ENCODE measurements around the gene MCU. TPM values are rescaled to one million over a fixed set of nuclear protein-coding genes. Genes with fewer than 3 reads are reported as not detected.

MCU gene
- total and polyA plus RNA-seq, 2 of the 4 experiments (the other 2 are of a cell fraction): 36.2 to 36.7 TPM

DNA sequence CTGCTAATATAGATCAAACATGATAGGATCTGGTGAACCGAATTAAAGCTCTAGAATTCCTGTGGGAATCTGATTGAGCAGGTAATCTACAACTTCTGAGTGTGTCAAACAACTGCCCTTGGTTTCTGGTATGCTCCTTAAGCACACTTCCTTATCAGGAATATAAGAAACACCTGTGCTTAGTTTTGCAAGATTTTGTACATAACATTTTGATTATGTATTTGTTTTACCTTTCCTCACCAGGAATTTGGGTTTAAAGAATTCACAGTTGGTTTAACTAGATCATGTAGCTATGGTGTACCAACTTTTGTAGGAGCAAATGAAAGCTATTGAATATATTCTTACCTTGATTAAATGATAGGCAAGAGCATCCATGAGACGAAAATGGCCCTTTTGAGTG lies 40.6 kb downstream of the MCU start:
- in situ Hi-C loops (cut with MboI; ENCODE audit: low sequenced_read_pairs): no loop called here
- H3K79me1 ChIP-seq (ENCODE audit: low read depth in 1 of 2, low read length in 2 of 2): peaks cover 18 to 66% of the 10 kb centered on the region in 2 experiments
- WGBS, 2 experiments (ENCODE audit: extremely low coverage in 2 of 2, insufficient read length in 1 of 2): no CpG with 5 or more reads among the region's 2 CpGs
- H3K9me3 ChIP-seq (ENCODE audit: control insufficient read depth, insufficient read depth, low read length): no peaks in the 10 kb centered on the region
- H3K4me3 ChIP-seq (ENCODE audit: insufficient read depth, low read depth, low read length): no peak overlapping the region
- POLR2A ChIA-PET (ENCODE audit: unreplicated experiment): no interaction called here
- H3K4me2 ChIP-seq (ENCODE audit: low read depth, low read length): no peak overlapping the region
- CTCF ChIA-PET: no interaction called here
- no peak overlapping the region for H2BK120ac ChIP-seq (ENCODE audit: low read depth, low read length)
- H4K91ac ChIP-seq (ENCODE audit: insufficient read depth, low read depth, low read length): no peak overlapping the region
- H2AFZ ChIP-seq (replicated peaks; ENCODE audit: low read length, poor library complexity): no peak overlapping the region
- H4K8ac ChIP-seq (ENCODE audit: low read depth in 2 of 2, low read length in 2 of 2): no peak overlapping the region
- no peak for TF ChIP-seq RCOR1 (IDR thresholded peaks at IDR 0.05; ENCODE audit: insufficient replicate concordance, low read length)
- TF ChIP-seq, protein P1, sequence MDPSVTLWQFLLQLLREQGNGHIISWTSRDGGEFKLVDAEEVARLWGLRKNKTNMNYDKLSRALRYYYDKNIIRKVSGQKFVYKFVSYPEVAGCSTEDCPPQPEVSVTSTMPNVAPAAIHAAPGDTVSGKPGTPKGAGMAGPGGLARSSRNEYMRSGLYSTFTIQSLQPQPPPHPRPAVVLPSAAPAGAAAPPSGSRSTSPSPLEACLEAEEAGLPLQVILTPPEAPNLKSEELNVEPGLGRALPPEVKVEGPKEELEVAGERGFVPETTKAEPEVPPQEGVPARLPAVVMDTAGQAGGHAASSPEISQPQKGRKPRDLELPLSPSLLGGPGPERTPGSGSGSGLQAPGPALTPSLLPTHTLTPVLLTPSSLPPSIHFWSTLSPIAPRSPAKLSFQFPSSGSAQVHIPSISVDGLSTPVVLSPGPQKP (IDR thresholded peaks at IDR 0.05; ENCODE audit: borderline replicate concordance, low read depth, low read length): no peak
- no peak for TF ChIP-seq SMC3 (IDR thresholded peaks at IDR 0.05; ENCODE audit: low read depth, low read length)
- no peak for TF ChIP-seq CHD1 (IDR thresholded peaks at IDR 0.05; ENCODE audit: low read depth, low read length)
- TF ChIP-seq CEBPB (IDR thresholded peaks at IDR 0.05; ENCODE audit: low read depth, low read length): no peak
- TF ChIP-seq, protein P2, sequence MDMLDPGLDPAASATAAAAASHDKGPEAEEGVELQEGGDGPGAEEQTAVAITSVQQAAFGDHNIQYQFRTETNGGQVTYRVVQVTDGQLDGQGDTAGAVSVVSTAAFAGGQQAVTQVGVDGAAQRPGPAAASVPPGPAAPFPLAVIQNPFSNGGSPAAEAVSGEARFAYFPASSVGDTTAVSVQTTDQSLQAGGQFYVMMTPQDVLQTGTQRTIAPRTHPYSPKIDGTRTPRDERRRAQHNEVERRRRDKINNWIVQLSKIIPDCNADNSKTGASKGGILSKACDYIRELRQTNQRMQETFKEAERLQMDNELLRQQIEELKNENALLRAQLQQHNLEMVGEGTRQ (IDR thresholded peaks at IDR 0.05; ENCODE audit: low read depth, low read length): no peak
- TF ChIP-seq MXI1 (IDR thresholded peaks at IDR 0.05; ENCODE audit: borderline replicate concordance, low read depth, low read length): no peak
- TF ChIP-seq MAZ (IDR thresholded peaks at IDR 0.05; ENCODE audit: borderline replicate concordance, low read depth, low read length): no peak
- no peak for TF ChIP-seq RAD21 (IDR thresholded peaks at IDR 0.05; ENCODE audit: low read length)
- no peak for TF ChIP-seq BHLHE40 (IDR thresholded peaks at IDR 0.05; ENCODE audit: low read depth, low read length)
- no peak for TF ChIP-seq RFX5 (IDR thresholded peaks at IDR 0.05; ENCODE audit: low read depth, low read length)
- TF ChIP-seq, protein P3, sequence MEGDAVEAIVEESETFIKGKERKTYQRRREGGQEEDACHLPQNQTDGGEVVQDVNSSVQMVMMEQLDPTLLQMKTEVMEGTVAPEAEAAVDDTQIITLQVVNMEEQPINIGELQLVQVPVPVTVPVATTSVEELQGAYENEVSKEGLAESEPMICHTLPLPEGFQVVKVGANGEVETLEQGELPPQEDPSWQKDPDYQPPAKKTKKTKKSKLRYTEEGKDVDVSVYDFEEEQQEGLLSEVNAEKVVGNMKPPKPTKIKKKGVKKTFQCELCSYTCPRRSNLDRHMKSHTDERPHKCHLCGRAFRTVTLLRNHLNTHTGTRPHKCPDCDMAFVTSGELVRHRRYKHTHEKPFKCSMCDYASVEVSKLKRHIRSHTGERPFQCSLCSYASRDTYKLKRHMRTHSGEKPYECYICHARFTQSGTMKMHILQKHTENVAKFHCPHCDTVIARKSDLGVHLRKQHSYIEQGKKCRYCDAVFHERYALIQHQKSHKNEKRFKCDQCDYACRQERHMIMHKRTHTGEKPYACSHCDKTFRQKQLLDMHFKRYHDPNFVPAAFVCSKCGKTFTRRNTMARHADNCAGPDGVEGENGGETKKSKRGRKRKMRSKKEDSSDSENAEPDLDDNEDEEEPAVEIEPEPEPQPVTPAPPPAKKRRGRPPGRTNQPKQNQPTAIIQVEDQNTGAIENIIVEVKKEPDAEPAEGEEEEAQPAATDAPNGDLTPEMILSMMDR (conservative IDR thresholded peaks at IDR 0.05; ENCODE audit: low read depth, low read length): no peak
- no peak for TF ChIP-seq NFE2L2 (IDR thresholded peaks at IDR 0.05; ENCODE audit: low read depth, low read length)
- no peak for TF ChIP-seq MAFK (IDR thresholded peaks at IDR 0.05; ENCODE audit: low read depth, low read length)
- TF ChIP-seq POLR2A (IDR thresholded peaks at IDR 0.05; ENCODE audit: low read depth, low read length): no peak
- no peak for TF ChIP-seq FOS (IDR thresholded peaks at IDR 0.05; ENCODE audit: low read depth, low read length)
- BruUV-seq (replicated peaks): no TSS peak
- no peaks in the 10 kb centered on the region; the same call in 1 of the 2 replicates for H3K9me1 ChIP-seq (ENCODE audit: insufficient read depth, low read length)
- no peaks in the 10 kb centered on the region for H3K27me3 ChIP-seq (ENCODE audit: control insufficient read depth, insufficient read depth, low read length)
- no peak overlapping the region for H3K56ac ChIP-seq (ENCODE audit: extremely low read depth, insufficient read depth, low read length)
- no peak overlapping the region for H2BK15ac ChIP-seq (ENCODE audit: low read depth, low read length)
- H3K23ac ChIP-seq (ENCODE audit: low read depth, low read length): no peak overlapping the region
- H3K36me3 ChIP-seq (ENCODE audit: control insufficient read depth, insufficient read depth, low read length): no peaks in the 10 kb centered on the region
- ATAC-seq (ENCODE audit: low read depth): no peak
- no peak overlapping the region for H3K4ac ChIP-seq (ENCODE audit: low read depth, low read length)
- no peak overlapping the region for H2AK9ac ChIP-seq (replicated peaks; ENCODE audit: low read depth, low read length, poor library complexity)
- no peak overlapping the region for H3K9ac ChIP-seq (ENCODE audit: low read depth, low read length)
- H2BK20ac ChIP-seq (ENCODE audit: low read depth, low read length): no peak overlapping the region
- intact Hi-C loops (cut with micrococcal nuclease): no loop called here
- H3K27ac ChIP-seq (ENCODE audit: insufficient read depth, low read length): no peak overlapping the region
- dilution Hi-C loops (cut with HindIII; ENCODE audit: low sequenced_read_pairs, unreplicated experiment): no loop called here
- H2AK5ac ChIP-seq (ENCODE audit: low read depth, low read length): no peak overlapping the region
- H2BK5ac ChIP-seq (ENCODE audit: low read depth, low read length, poor library complexity, severe bottlenecking): no peak overlapping the region
- H3K18ac ChIP-seq (ENCODE audit: low read depth, low read length): no peak overlapping the region
- 0 out of 2 replicates have a peak, but pooled peaks cover 3% of the 10 kb centered on the region for H4K20me1 ChIP-seq (ENCODE audit: insufficient read depth, low read length)
- no peak overlapping the region for H3K14ac ChIP-seq (replicated peaks; ENCODE audit: low read depth, low read length)
- no peak overlapping the region for H4K5ac ChIP-seq (ENCODE audit: low read depth, low read length)
- no peak for DNase-seq
- H3K4me1 ChIP-seq (ENCODE audit: control insufficient read depth, insufficient read depth, low read length): peaks cover 11% of the 10 kb centered on the region

Measured in IMR-90 (cell line).